Heart left ventricle (tissue), 16 donors: ENCODE results near the gene PPFIA2. TPM values are rescaled to one million over a fixed set of nuclear protein-coding genes. Genes with fewer than 3 reads are reported as not detected.

ENCODE experiments used
- ATAC-seq, 4 donors: fragments of 200-7000 bp; cut with Tn5 transposase; one replicate each; pipeline ENCODE4 v1.9.1; 2020 to 2022; ENCODE audit warnings: moderate library complexity in 4 of 4, mild to moderate bottlenecking in 3 of 4, moderate number of reproducible peaks in 1 of 4
- DNase-seq, 5 donors: peaks; one replicate each; pipeline ENCODE4 v3.0.0-alpha.2; 2020
- H3K27ac ChIP-seq, 12 donors: fragments of 200-600 bp; sonication (generic) in 4 of 12; one replicate each; pipeline versions ENCODE4 v1.5.0 to v1.8.0; 2016 to 2022; ENCODE audit warnings: mild to moderate bottlenecking in 2 of 12
- H3K27me3 ChIP-seq, 9 donors: fragments of 200-600 bp; sonication (generic) in 2 of 9; one replicate each; pipeline versions ENCODE4 v1.5.1 to v1.8.0; 2016 to 2022; ENCODE audit warnings: mild to moderate bottlenecking in 3 of 9
- H3K36me3 ChIP-seq, 9 donors: fragments of 200-600 bp; sonication (generic) in 2 of 9; one replicate each; pipeline versions ENCODE4 v1.5.0 to v1.8.0; 2018 to 2022; ENCODE audit warnings: mild to moderate bottlenecking in 2 of 9
- H3K4me1 ChIP-seq, 12 donors: fragments of 200-600 bp; sonication (generic) in 4 of 12; one replicate each; pipeline versions ENCODE4 v1.5.0 to v1.8.0; 2016 to 2022; ENCODE audit warnings: mild to moderate bottlenecking in 3 of 12
- H3K4me3 ChIP-seq, 12 donors: fragments of 200-600 bp; sonication (generic) in 4 of 12; one replicate each; pipeline versions ENCODE4 v1.5.0 to v1.8.0; 2017 to 2022; ENCODE audit warnings: mild to moderate bottlenecking in 9 of 12, moderate library complexity in 4 of 12
- H3K9me3 ChIP-seq, 12 donors: fragments of 200-600 bp; sonication (generic) in 4 of 12; one replicate each; pipeline versions ENCODE4 v1.5.0 to v1.8.0; 2016 to 2022; ENCODE audit warnings: mild to moderate bottlenecking in 1 of 12
- CTCF ChIP-seq, 12 donors: fragments of 200-600 bp; sonication (generic) in 4 of 12; IDR thresholded peaks; one replicate each; pipeline versions ENCODE4 v1.5.0 to v1.8.0; 2018 to 2022; ENCODE audit warnings: antibody characterized with exemption in 12 of 12, mild to moderate bottlenecking in 5 of 12
- POLR2A ChIP-seq, 2 donors: fragments of 450-650 bp; IDR thresholded peaks; one replicate each; pipeline ENCODE4 v1.6.1; 2017; ENCODE audit warnings: antibody characterized with exemption in 2 of 2, mild to moderate bottlenecking in 2 of 2, moderate library complexity in 2 of 2
- WGBS, 4 donors: extraction: QIAGEN DNeasy Blood & Tissue Kit in 2 of 4; methylation state at CpG; one replicate each; pipeline versions ENCODE4 v1.1.5 to v1.1.7; 2013 to 2018; 5-methylcytosine and 5-hydroxymethylcytosine counted together
- intact Hi-C, 10 donors: fragments of 100-400 bp; cut with DNase I; formaldehyde crosslinking; loops; one replicate each; pipeline versions ENCODE4 v1.11.1 to v1.14.2; 2022
- polyA plus RNA-seq, 2 donors: library from polyadenylated mRNA; stranded (reverse); fragments of 200-250 nt; gene quantifications; one replicate each; pipeline ENCODE4 v1.2.3, GENCODE V29; 2013
- total RNA-seq, 9 donors: library from RNA; depleted of rRNA in 2 of 9; stranded (reverse); fragments of >200 nt in 2 of 9; fragmentation: NEBNext Ultra II Directional in 3 of 9; extraction: Animal tissue kit (Norgen Biotek cat#: 25700) in 3 of 9; gene quantifications; one replicate each; pipeline versions ENCODE4 v1.1.0 to v1.2.4, GENCODE V29; 2016 to 2023
- donor health status: ischemic (EF 13 %, LVEDD 7.1; RV severe dilation, severe dysfunction).
- donor health status: healthy with polysubstance abuse.
- donor health status: DM: no; HTN: yes; CAD: no.
- donor health status: DM: no; HTN: no; CAD: no.
- donor health status: ischemic (EF 25% LVEDD 6.9; RV normal size, moderate dysfunction).
- donor health status: ischemic (EF 25% LVEDD 5.7; RV mildly dilated, moderate dysfunction).
- donor health status: healthy.
- donor health status: DM: yes; HTN: yes; CAD: no.
- donor health status: ischemic (EF 35%, LVEDD 5.7; RV mildly dilated, moderate dysfunction).
- donor health status: nonischemic (EF 11% LVEDD 7.7; RV severe dilation, severe dysfunction).
- donor health status: DM: yes; HTN: yes; CAD: no.
- donor health status: PGD.
- donor health status: ischemic (EF 29% LVEDD 5.4; RV normal size, mild dysfunction).
- donor health status: nonischemic (EF 23%, LVEDD 6.1; RV moderate dilation, normal function).

PPFIA2 gene
- total and polyA plus RNA-seq, 11 donors = 0.08 to 1.3 (median 0.49) TPM; not detected in 3

GRCh38 chr12:81439344-81439743, 319.8 kb downstream of the PPFIA2 start:
- H3K36me3 ChIP-seq = no peaks in the 10 kb centered on the region
- 71 to 78% (median 74%) methylated on average over 5 of the region's 5 CpGs for WGBS, 4 donors
- intact Hi-C loops = no loop called here
- no peak overlapping the region for H3K4me3 ChIP-seq
- ATAC-seq (no peak), DNase-seq (no peak)
- no peak overlapping the region for H3K27ac ChIP-seq
- H3K27me3 ChIP-seq = no peaks in the 10 kb centered on the region
- TF ChIP-seq POLR2A (IDR thresholded peaks at IDR 0.05) (no peak), CTCF (IDR thresholded peaks at IDR 0.05) (no peak)
- H3K9me3 ChIP-seq = no peaks in the 10 kb centered on the region
- H3K4me1 ChIP-seq = no peaks in the 10 kb centered on the region

DNA sequence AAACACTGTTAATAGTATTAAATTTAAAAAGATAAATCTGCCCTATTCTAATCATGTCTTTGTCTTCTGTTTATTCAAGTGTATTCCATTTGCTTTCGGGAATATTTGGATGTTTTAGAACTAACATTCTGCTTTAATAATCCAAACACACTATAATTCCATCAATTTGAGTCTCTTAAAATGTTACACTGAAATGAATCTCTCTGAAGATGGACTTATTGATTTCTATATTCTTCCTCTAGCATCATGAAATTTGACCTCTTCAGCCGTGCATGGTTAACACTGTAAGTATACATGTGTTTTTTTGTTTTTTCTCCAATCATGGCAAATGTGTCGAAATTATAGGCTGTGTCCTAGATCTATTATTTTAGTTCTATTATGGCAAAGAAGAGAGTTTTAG, 342.1 kb downstream of the PPFIA2 start:
- TF ChIP-seq CTCF (IDR thresholded peaks at IDR 0.05) = no peak
- no peaks in the 10 kb centered on the region for H3K36me3 ChIP-seq
- H3K4me1 ChIP-seq = no peaks in the 10 kb centered on the region
- H3K27me3 ChIP-seq = no peaks in the 10 kb centered on the region
- ATAC-seq (no peak), DNase-seq (no peak)
- intact Hi-C loops = no loop called here
- no peak overlapping the region for H3K27ac ChIP-seq
- WGBS, 4 donors = 72 to 84% (median 75%) methylated on average over 2 to 3 of the region's 3 CpGs
- H3K4me3 ChIP-seq = no peak overlapping the region
- peaks cover 0 to 27% (median 10%) of the 10 kb centered on the region in 12 donors for H3K9me3 ChIP-seq

DNA sequence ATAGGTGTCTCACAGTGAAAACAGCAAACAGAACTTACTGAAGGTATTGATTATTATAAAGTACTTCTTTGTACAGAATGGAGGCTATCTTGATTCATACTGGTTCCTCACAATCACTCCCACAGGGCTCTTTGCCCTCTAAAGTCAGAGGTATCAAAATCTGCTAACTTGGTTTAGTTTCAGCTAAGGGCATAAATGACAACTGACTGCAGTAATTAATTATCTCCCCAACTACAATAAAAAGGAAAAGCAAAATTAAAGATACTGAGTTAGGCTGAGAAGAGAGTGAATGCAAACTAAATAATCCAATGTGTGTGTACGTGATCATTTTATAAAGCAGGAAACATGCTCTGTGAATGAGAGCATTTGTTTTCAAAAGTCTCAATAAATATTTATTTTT, 342.6 kb downstream of the PPFIA2 start:
- ATAC-seq = no peak
- H3K4me1 ChIP-seq = no peaks in the 10 kb centered on the region
- 85 to 87% (median 85%) methylated on average over 1 of the region's 1 CpG for WGBS, 4 donors
- H3K27me3 ChIP-seq = no peaks in the 10 kb centered on the region
- H3K27ac ChIP-seq = no peak overlapping the region
- intact Hi-C loops = no loop called here
- DNase-seq = no peak
- H3K4me3 ChIP-seq = no peak overlapping the region
- no peak for TF ChIP-seq POLR2A (IDR thresholded peaks at IDR 0.05)
- TF ChIP-seq CTCF (IDR thresholded peaks at IDR 0.05) = no peak
- H3K36me3 ChIP-seq = no peaks in the 10 kb centered on the region
- H3K9me3 ChIP-seq = peaks cover 0 to 24% (median 9%) of the 10 kb centered on the region in 12 donors

DNA sequence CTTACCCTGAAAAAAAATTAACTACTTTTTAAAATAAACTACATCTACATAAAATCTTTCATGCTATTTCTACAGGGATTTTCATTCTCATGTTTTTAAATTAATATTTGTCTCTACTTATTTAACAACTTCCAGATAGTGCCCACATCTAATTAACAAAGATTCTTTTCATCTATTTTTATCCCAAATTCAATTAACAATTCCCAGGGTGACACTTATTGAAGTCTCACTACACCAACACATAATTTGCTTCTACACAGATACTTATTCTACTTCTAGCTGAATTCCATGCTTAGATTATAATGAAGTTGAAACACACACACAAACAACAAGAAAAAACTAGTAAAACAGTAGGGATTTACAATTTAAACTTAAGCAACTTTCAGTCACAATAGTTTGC, 344.7 kb downstream of the PPFIA2 start:
- H3K27ac ChIP-seq = no peak overlapping the region
- H3K36me3 ChIP-seq = no peaks in the 10 kb centered on the region
- TF ChIP-seq CTCF (IDR thresholded peaks at IDR 0.05) (no peak), POLR2A (IDR thresholded peaks at IDR 0.05) (no peak)
- H3K4me3 ChIP-seq = no peak overlapping the region
- no peaks in the 10 kb centered on the region for H3K27me3 ChIP-seq
- no peak for ATAC-seq
- H3K9me3 ChIP-seq = peaks cover 0 to 4% (median 0%) of the 10 kb centered on the region in 12 donors
- H3K4me1 ChIP-seq = no peaks in the 10 kb centered on the region
- DNase-seq = no peak
- intact Hi-C loops = no loop called here
